Measurements from ENCODE around the gene PRSS21.

PRSS21 gene

DNA sequence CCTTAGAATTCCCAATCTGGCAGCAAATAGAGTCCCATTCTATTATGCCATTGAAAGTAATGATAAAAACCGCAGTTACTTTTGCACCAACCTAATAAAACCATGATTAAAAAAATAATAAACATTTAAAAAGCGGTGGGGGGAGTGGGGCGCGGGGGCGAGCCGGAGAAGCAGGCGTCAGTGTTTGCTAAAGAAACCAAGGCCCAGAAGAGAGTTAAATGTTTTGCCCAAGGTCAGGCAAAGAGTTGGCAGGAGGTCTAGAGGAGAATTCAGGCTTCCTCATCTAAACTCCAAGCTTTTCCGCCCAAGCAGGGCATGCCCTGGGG lies 50.6 kb downstream of the PRSS21 start:
- no peak for DNase-seq (ENCODE audit: low read depth in 2 of 2)

DNA sequence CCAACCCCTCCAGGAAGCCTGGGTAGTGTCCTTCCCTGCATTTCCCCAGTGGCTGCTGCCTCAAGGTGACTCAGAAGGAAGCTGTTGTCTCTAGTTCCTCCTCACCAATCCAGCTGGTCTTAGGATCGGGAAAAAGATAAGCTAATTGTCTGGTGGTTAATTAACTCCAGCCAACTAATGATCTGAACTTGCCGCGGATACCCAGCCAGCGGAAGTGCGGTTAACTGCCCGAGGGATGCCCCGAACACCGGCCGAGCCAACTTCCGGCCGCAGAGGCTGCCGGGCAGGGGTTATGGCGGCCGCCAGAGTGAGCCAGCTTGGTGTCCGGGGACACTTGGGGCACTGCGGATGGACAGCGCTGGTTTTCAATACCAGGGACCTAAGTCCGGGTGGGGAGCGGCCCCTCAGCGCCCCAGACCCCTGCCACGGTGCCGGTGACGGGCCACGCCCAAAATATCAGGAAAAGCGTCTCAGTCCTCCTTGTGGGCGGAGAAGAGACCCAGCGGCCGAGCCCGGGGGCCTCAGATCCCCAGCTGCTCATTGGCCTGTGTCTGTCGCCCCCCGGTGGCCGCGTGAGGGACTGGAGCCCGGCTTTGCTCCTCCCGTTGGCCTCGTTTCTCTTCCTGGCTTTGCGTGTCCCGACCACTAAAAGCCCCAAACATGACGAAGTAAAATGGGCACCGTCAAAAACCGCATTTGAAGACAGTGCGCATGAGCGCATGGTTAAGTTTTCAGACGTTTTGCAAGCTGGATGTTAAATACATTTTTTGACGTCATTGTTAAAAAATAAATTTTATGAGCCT lies 51.2 kb downstream of the PRSS21 start:
- peak; percentile 94 for DNase-seq (ENCODE audit: low read depth in 2 of 2)
